Astrocyte of the cerebellum (primary cell): Measurements from ENCODE around the gene MPI.

Experiments
- DNase-seq: peaks from one replicate; pipeline ENCODE4 v3.0.0-alpha.2; 2011; ENCODE audit warnings: low read depth
- H3K4me3 ChIP-seq: 2 replicates; pipeline ENCODE4 v1.5.1; 2011; ENCODE audit warnings: mild to moderate bottlenecking, low read depth, low read length, moderate library complexity
- in situ Hi-C: cut with HindIII; loops from 2 replicates; pipeline ENCODE4 v1.10.0; 2017; ENCODE audit warnings: low sequenced_read_pairs
- TF ChIP-seq, protein P1 (sequence below): IDR thresholded peaks from 2 replicates; pipeline ENCODE4 v1.5.1; 2012; ENCODE audit warnings: low read length, low read depth, moderate library complexity, mild to moderate bottlenecking; ENCODE audit errors: missing control alignments

MPI gene

DNA sequence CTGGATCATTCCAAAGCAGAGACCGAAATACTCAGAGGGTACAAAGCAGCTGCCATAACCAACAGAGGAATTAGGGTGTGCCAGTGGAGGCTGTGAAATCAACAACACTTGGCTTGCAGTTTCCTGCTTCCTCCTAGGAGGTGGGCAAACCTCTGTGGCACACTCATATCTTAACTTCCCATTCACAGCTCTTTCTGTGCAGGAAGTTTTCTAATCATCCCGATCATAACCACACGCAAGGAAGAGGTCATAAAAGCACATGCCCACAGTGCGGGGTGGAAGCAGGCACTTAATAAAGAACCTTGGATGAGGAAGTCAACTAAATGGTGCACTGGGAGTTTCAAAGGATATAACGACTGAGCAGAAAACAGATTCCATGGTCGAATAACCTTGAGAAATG, 21.8 kb upstream of the MPI start:
- in situ Hi-C loops, result no loop called here
- no peak overlapping the region for H3K4me3 ChIP-seq
- no peak for DNase-seq
- TF ChIP-seq, protein P1, sequence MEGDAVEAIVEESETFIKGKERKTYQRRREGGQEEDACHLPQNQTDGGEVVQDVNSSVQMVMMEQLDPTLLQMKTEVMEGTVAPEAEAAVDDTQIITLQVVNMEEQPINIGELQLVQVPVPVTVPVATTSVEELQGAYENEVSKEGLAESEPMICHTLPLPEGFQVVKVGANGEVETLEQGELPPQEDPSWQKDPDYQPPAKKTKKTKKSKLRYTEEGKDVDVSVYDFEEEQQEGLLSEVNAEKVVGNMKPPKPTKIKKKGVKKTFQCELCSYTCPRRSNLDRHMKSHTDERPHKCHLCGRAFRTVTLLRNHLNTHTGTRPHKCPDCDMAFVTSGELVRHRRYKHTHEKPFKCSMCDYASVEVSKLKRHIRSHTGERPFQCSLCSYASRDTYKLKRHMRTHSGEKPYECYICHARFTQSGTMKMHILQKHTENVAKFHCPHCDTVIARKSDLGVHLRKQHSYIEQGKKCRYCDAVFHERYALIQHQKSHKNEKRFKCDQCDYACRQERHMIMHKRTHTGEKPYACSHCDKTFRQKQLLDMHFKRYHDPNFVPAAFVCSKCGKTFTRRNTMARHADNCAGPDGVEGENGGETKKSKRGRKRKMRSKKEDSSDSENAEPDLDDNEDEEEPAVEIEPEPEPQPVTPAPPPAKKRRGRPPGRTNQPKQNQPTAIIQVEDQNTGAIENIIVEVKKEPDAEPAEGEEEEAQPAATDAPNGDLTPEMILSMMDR, result no peak

DNA sequence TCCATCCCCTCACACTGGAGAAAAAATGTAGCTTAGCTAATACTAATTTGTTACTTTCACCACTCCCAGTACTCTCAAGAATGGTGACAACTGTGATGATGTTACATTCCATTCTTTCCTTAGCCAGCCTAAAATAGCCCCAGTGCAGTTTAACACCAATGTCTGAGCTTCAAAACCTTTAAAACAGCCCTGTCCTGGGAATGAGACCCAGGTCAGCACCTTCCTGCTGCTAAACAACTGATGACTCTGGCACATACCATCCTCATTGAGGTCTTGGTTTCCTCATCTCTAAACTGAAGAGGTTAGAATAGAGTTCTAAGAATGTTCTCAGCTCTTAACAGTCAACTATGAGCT, 20.5 kb upstream of the MPI start:
- DNase-seq, result no peak
- TF ChIP-seq, protein P1, result no peak
- in situ Hi-C loops, result no loop called here
- no peak overlapping the region for H3K4me3 ChIP-seq

DNA sequence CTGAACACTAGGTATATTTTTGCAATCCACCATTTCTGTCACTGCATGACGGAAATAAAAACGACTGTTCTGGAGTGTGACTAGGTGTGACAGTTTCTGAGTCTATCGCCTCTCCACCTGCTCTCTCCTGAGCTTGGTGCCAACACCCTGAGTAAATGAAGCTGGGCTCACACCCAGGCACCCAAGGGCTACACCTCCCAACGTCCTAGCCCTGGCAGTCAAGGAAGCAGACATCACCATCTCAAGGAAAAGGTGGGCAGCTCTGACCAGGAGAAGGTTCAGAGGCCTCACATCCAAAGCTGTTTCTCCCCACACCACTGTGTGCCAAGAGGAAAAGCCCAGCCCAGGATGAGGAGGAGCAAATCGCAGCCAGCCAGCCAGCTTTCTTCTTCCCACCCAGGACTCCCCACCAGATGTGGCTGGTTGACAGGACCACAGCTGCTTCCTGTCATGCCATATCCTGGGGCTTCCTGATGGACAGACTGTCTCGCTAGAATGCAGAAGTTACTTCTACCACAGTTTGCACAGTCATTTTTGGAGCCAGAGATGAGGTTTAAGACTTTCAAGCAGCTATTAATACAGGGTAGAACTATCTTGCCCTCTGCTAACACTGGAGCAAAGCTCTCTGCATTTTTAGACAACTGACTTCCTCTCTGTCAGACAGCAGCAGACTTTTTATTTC, 20.0 kb upstream of the MPI start:
- TF ChIP-seq, protein P1, result no peak
- in situ Hi-C loops, result no loop called here

DNA sequence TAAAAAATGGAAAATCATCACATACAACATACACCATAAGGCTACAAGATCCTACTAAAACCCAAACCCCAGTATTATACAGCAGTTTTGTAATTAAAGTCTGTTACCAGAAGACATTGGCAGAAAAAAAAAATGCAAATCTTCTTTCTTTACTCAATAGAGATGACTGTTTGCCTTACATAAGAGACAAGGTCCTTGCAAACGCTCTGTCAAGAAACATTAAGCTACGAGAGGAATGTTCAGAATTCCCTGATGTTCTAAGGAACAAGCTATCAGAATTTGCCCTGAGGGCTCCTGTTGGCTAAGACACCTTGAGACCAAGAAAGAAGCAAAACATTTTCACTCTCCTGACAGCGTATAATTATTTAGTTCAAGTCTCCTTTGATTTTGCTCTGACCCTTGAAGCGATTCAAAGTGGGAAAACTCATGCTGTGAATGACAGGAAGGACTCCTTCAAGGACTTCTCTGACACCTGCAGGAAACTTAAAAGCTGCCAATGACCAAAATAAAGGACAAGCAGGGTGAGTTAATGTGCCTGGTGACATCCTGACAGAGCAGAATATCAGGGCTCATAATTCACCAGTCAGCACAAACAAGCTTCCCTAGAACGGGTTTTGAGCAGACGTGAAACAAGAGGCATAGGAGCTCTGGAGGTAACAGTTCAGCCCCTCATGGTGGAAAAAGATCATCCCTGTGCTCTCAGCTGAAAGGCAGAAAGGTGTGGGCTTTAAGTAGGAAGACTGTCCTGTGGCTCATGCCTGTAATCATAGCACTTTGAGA, 19.2 kb upstream of the MPI start:
- DNase-seq, result no peak
- TF ChIP-seq, protein P1, result no peak
- in situ Hi-C loops, result no loop called here
- H3K4me3 ChIP-seq, result no peak overlapping the region

More for the DNA sequence above, 20.0 kb upstream of the MPI start:
- no peak overlapping the region for H3K4me3 ChIP-seq
- no peak for DNase-seq

DNA sequence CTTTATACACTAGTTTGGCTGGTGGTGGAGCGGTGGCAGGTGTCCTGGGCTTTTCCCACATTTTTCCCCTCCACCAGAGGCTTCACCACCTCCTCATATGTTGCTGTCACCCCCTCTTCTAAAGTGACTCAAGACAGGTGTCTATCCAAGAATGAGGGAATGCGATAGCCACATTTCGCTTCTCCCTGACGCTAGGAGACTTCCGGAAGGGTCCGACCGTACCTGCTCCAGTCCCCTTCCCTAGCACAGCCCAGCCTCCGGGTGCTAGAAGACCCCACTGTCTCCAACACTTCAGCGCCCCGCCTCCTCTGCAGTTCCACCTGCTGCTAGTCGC, 17.2 kb upstream of the MPI start:
- in situ Hi-C loops, result no loop called here
- H3K4me3 ChIP-seq, result peak overlapping the region; percentile 56
- TF ChIP-seq, protein P1, result no peak
- DNase-seq, result no peak

DNA sequence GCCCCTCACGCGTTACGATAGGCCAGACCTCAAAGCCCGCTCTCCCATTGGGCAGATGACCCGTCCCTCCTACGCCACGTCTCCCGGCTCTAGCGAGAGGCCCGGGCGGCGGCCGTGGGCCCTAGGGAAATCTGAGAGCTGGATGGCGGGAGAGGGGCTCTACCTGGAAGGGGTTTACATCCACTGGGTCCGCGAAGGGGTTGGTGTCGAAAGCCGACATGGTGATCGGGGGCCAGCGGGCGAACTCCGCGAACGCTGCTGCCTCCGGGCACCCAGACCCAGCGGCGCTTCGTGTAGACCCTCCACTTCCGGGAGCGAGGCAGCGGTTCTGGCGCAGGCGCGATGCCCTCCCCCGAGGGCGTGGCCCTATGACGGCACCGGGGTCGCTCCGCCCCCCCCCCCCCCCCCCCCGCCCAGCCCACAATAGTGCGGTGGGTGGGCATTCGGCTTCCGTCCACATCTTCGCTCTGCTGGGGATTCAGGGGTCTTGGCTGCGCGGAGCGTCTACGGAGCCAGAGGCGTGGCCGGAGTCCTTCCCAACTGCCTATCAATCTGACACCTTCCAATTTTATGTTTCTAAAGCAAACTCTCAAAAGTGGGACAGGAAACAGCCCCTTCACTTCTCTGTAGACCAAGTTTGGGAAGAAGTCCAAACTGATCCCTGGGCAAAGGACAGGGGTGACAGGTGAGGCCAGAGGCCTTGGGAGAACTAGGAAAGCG, 16.6 kb upstream of the MPI start, which contains the start of gene SCAMP2:
Gene SCAMP2, minus strand, starts transcription at position 330 of the 720 bp plus-strand sequence. Its CDS starts 110 bp downstream, at position 220.
- TF ChIP-seq, protein P1, result no peak
- in situ Hi-C loops, result no loop called here
- peak within 1 kb of the TSS; percentile 56 for H3K4me3 ChIP-seq
- DNase-seq, result peak; percentile 86
